IgD-negative memory B cell (primary cell): Measurements from ENCODE around the gene PSMA3. TPM values are rescaled to one million over a fixed set of nuclear protein-coding genes. Genes with fewer than 3 reads are reported as not detected.
A peak's percentile ranks its signal among the peaks of the same experiment; 100 is the strongest.

Experiments
- H3K27ac Mint-ChIP-seq, 3 donors: one replicate each; pipeline ENCODE4 v1.8.0; 2020 to 2022; ENCODE audit warnings: mild to moderate bottlenecking in 3 of 3, mixed read lengths in 3 of 3, moderate library complexity in 1 of 3
- H3K27me3 Mint-ChIP-seq: one replicate; pipeline ENCODE4 v1.8.0; 2021; ENCODE audit warnings: mixed read lengths
- H3K36me3 Mint-ChIP-seq: one replicate; pipeline ENCODE4 v1.8.0; 2020; ENCODE audit warnings: mild to moderate bottlenecking, mixed read lengths
- H3K4me1 Mint-ChIP-seq, 3 donors: one replicate each; pipeline ENCODE4 v1.8.0; 2020 to 2022; ENCODE audit warnings: mixed read lengths in 3 of 3, mild to moderate bottlenecking in 1 of 3
- H3K4me3 Mint-ChIP-seq, 4 donors: one replicate each; pipeline ENCODE4 v1.8.0; 2020 to 2022; ENCODE audit warnings: mild to moderate bottlenecking in 4 of 4, mixed read lengths in 4 of 4, moderate library complexity in 3 of 4
- H3K9me3 Mint-ChIP-seq, 3 donors: one replicate each; pipeline ENCODE4 v1.8.0; 2020 to 2021; ENCODE audit warnings: mixed read lengths in 3 of 3, mild to moderate bottlenecking in 1 of 3
- polyA plus RNA-seq: library from polyadenylated mRNA; unstranded; fragments of 300-500 nt; fragmentation: Illumina TruSeq; gene quantifications from one replicate; pipeline ENCODE4 v1.2.3, GENCODE V29; 2021

Gene PSMA3
- polyA plus RNA-seq, 1 donor from 2014 or later = 120 TPM

DNA sequence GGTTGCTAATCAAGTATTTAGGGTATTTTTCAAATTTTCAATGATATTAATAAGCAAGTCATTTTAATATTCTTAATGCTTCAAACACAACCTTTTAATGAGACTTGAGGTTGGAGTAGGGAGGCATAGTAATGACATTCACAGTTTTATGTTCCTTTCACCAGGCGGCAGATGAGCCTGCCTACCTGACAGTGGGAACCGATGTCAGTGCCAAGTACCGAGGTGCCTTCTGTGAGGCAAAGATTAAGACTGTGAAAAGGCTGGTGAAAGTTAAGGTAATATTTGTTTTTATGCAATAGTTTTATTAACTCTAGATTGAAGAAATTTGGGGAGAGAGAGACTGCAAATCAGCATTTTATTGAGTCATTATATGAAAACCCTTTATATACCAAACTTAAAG is 56.8 kb downstream of the PSMA3 start:
- no peak overlapping the region for H3K27ac Mint-ChIP-seq
- H3K27me3 Mint-ChIP-seq = no peaks in the 10 kb centered on the region
- no peak overlapping the region for H3K4me3 Mint-ChIP-seq
- peaks cover 2% of the 10 kb centered on the region for H3K36me3 Mint-ChIP-seq
- H3K4me1 Mint-ChIP-seq = peaks cover 7 to 26% (median 7%) of the 10 kb centered on the region in 3 donors
- no peaks in the 10 kb centered on the region for H3K9me3 Mint-ChIP-seq

- H3K27me3 Mint-ChIP-seq = no peaks in the 10 kb centered on the region
- H3K36me3 Mint-ChIP-seq = peaks cover 8% of the 10 kb centered on the region
- no peak overlapping the region for H3K4me3 Mint-ChIP-seq
- no peak overlapping the region for H3K27ac Mint-ChIP-seq
- no peaks in the 10 kb centered on the region for H3K9me3 Mint-ChIP-seq
- H3K4me1 Mint-ChIP-seq = peaks cover 0 to 12% (median 10%) of the 10 kb centered on the region in 3 donors
Measured at GRCh38 chr14:58305730-58306129, 61.1 kb downstream of the PSMA3 start.

GRCh38 chr14:58307597-58308316 is 63.1 kb downstream of the PSMA3 start:
- no peaks in the 10 kb centered on the region for H3K27me3 Mint-ChIP-seq
- H3K27ac Mint-ChIP-seq = no peak overlapping the region
- H3K4me1 Mint-ChIP-seq = peaks cover 0 to 12% (median 6%) of the 10 kb centered on the region in 3 donors
- H3K9me3 Mint-ChIP-seq = no peaks in the 10 kb centered on the region
- no peak overlapping the region for H3K4me3 Mint-ChIP-seq
- peaks cover 8% of the 10 kb centered on the region for H3K36me3 Mint-ChIP-seq

DNA sequence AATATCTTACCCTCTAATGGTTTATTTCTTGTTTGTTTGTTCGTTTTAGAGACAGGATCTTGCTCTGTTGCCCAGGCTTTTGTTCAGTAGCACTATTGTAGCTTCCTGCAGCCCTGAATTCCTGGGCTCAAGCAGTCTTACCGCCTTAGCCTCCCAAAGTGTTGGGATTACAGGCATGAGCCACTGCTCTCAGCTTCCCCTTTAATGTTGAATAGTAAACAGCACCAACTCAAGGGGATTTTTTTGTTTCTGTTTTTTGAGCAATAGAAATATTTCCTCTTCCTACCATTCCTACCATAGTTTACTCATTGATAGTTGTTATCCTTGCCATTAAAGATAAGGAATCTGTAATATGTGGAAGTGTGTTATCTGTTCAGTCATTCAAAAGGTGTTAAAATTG is 64.4 kb downstream of the PSMA3 start:
- H3K9me3 Mint-ChIP-seq = no peaks in the 10 kb centered on the region
- H3K36me3 Mint-ChIP-seq = peaks cover 8% of the 10 kb centered on the region
- no peak overlapping the region for H3K4me3 Mint-ChIP-seq
- no peak overlapping the region for H3K27ac Mint-ChIP-seq
- no peaks in the 10 kb centered on the region for H3K27me3 Mint-ChIP-seq
- peaks cover 0 to 12% (median 3%) of the 10 kb centered on the region in 3 donors for H3K4me1 Mint-ChIP-seq

GRCh38 chr14:58313699-58314098 is 69.1 kb downstream of the PSMA3 start:
- Mint-ChIP-seq H3K4me3 (no peak overlapping the region), H3K36me3 (peaks cover 15% of the 10 kb centered on the region), H3K27ac (no peak overlapping the region)

DNA sequence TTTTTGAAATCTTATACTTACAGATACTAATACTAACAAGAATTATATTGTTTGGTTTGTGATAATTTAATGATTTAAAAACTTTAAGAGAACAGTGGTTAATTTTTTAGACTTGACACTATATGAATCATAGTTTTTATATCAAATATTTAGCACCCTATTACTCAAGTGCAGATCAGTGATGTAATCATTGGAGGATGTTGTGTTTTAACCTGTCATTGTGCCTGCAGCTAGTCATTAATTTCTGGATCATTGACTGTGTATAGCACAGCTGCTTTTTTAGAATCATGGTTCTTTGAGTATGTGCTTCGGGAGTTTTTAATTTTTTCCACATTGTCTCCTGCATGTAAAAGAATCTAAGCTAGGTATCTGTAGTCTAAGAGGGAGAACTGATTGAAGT is 71.0 kb downstream of the PSMA3 start:
- H3K4me1 Mint-ChIP-seq = no peaks in the 10 kb centered on the region
- H3K9me3 Mint-ChIP-seq = no peaks in the 10 kb centered on the region
- no peak overlapping the region for H3K4me3 Mint-ChIP-seq
- no peaks in the 10 kb centered on the region for H3K27me3 Mint-ChIP-seq
- peak overlapping the region in 2 of 3 donors; percentile 1 to 31 for H3K27ac Mint-ChIP-seq
- peaks cover 8% of the 10 kb centered on the region for H3K36me3 Mint-ChIP-seq

More at GRCh38 chr14:58313699-58314098, 69.1 kb downstream of the PSMA3 start:
- peaks cover 0 to 5% (median 0%) of the 10 kb centered on the region in 3 donors for H3K4me1 Mint-ChIP-seq
- no peaks in the 10 kb centered on the region for H3K27me3 Mint-ChIP-seq
- no peaks in the 10 kb centered on the region for H3K9me3 Mint-ChIP-seq

Other genes with a start within 250 kb of the PSMA3 start
- 0.50 TPM for gene ARMH4, start 92.6 kb upstream of the PSMA3 start, polyA plus RNA-seq
- gene ACTR10, start 44.7 kb upstream of the PSMA3 start, polyA plus RNA-seq = 49.9 TPM
- 37.1 TPM for gene ARID4A, start 53.7 kb downstream of the PSMA3 start, polyA plus RNA-seq
- not detected for gene TOMM20L, start 151.1 kb downstream of the PSMA3 start, polyA plus RNA-seq
- 76.1 TPM for gene TIMM9, start 182.7 kb downstream of the PSMA3 start, polyA plus RNA-seq
- 17.5 TPM for gene KIAA0586, start 182.9 kb downstream of the PSMA3 start, polyA plus RNA-seq